Tibial nerve (tissue), 4 donors: Measurements from ENCODE around the gene SPRR5. TPM values are rescaled to one million over a fixed set of nuclear protein-coding genes. Genes with fewer than 3 reads are reported as not detected.

Experiments
- DNase-seq, 2 donors: peaks; one replicate each; pipeline ENCODE4 v3.0.0-alpha.2; 2019; ENCODE audit warnings: low spot score in 2 of 2
- H3K27ac ChIP-seq, 4 donors: fragments of 200-600 bp; sonication (generic) in 3 of 4; one replicate each; pipeline ENCODE4 v1.5.1; 2017 to 2019; ENCODE audit warnings: mild to moderate bottlenecking in 1 of 4
- H3K27me3 ChIP-seq, 2 donors: fragments of 200-600 bp; sonication (generic) in 1 of 2; one replicate each; pipeline versions ENCODE4 v1.5.1 to v1.6.0; 2017 to 2019
- H3K36me3 ChIP-seq, 3 donors: fragments of 200-600 bp; sonication (generic); one replicate each; pipeline ENCODE4 v1.5.1; 2018 to 2019
- H3K4me1 ChIP-seq, 4 donors: fragments of 200-600 bp; sonication (generic) in 3 of 4; one replicate each; pipeline ENCODE4 v1.5.1; 2017 to 2019
- H3K4me3 ChIP-seq, 4 donors: fragments of 200-600 bp; sonication (generic) in 3 of 4; one replicate each; pipeline ENCODE4 v1.5.1; 2017 to 2019; ENCODE audit warnings: mild to moderate bottlenecking in 1 of 4, moderate library complexity in 1 of 4
- H3K9me3 ChIP-seq, 4 donors: fragments of 200-600 bp; sonication (generic) in 3 of 4; one replicate each; pipeline ENCODE4 v1.5.1; 2017 to 2019
- EP300 ChIP-seq, 2 donors: sonication (generic); formaldehyde crosslinking; IDR thresholded peaks; one replicate each; pipeline ENCODE4 v1.6.1; 2017; ENCODE audit warnings: antibody characterized with exemption in 2 of 2, mild to moderate bottlenecking in 1 of 2
- POLR2A ChIP-seq, 2 donors: fragments of 450-650 bp; IDR thresholded peaks; one replicate each; pipeline ENCODE4 v1.6.1; 2017; ENCODE audit warnings: antibody characterized with exemption in 2 of 2, mild to moderate bottlenecking in 2 of 2, moderate library complexity in 2 of 2
- whole genome bisulfite sequencing, 2 donors: methylation state at CpG; one replicate each; pipeline ENCODE4 v1.1.5; 2018; 5-methylcytosine and 5-hydroxymethylcytosine counted together
- total RNA-seq, 4 donors: library from RNA; depleted of rRNA; stranded (reverse); fragments of >200 nt; gene quantifications; one replicate each; pipeline ENCODE4 v1.1.0, GENCODE V29; 2016
- TF ChIP-seq, protein P1 (sequence below), 5 experiments: fragments of 200-600 bp in 3 of 5; fragments of 450-650 bp in 2 of 5; sonication (generic) in 3 of 5; IDR thresholded peaks; one replicate each; pipeline ENCODE4 v1.5.1; 2016 to 2019; ENCODE audit warnings: antibody characterized with exemption in 5 of 5, mild to moderate bottlenecking in 3 of 5, moderate library complexity in 2 of 5

The SPRR5 gene
- total RNA-seq, 4 donors from 2014 or later = not detected

DNA sequence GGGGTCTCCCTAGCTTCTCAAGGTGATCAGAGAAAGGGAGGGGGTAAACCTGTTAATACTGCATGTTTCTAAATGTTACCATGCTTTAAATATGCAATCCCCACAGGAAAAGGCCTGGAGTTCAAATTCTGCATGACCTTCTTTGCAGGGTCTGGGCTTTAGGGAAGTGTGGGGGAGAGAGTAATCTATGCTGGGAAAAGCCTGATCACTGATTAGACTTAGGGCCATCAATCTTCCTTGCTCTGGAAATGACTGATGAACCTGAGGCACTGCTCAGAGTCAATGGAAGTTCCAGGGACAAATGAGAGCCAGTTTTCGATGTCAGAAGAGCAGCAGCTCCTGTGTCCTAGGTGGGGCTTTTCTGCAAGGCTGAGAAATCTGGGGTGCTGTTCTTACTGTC lies 33.7 kb downstream of the SPRR5 start:
- no peak for DNase-seq
- Histone ChIP-seq H3K9me3 (no peaks in the 10 kb centered on the region), H3K27ac (no peak overlapping the region), H3K4me1 (no peaks in the 10 kb centered on the region), H3K27me3 (no peaks in the 10 kb centered on the region), H3K36me3 (no peaks in the 10 kb centered on the region), H3K4me3 (no peak overlapping the region)
- WGBS, 2 donors = 57 to 60% methylated on average over 1 of the region's 1 CpG
- TF ChIP-seq, protein P1, sequence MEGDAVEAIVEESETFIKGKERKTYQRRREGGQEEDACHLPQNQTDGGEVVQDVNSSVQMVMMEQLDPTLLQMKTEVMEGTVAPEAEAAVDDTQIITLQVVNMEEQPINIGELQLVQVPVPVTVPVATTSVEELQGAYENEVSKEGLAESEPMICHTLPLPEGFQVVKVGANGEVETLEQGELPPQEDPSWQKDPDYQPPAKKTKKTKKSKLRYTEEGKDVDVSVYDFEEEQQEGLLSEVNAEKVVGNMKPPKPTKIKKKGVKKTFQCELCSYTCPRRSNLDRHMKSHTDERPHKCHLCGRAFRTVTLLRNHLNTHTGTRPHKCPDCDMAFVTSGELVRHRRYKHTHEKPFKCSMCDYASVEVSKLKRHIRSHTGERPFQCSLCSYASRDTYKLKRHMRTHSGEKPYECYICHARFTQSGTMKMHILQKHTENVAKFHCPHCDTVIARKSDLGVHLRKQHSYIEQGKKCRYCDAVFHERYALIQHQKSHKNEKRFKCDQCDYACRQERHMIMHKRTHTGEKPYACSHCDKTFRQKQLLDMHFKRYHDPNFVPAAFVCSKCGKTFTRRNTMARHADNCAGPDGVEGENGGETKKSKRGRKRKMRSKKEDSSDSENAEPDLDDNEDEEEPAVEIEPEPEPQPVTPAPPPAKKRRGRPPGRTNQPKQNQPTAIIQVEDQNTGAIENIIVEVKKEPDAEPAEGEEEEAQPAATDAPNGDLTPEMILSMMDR (IDR thresholded peaks at IDR 0.05) = no peak
- TF ChIP-seq EP300 (IDR thresholded peaks at IDR 0.05) (no peak), POLR2A (IDR thresholded peaks at IDR 0.05) (no peak)

DNA sequence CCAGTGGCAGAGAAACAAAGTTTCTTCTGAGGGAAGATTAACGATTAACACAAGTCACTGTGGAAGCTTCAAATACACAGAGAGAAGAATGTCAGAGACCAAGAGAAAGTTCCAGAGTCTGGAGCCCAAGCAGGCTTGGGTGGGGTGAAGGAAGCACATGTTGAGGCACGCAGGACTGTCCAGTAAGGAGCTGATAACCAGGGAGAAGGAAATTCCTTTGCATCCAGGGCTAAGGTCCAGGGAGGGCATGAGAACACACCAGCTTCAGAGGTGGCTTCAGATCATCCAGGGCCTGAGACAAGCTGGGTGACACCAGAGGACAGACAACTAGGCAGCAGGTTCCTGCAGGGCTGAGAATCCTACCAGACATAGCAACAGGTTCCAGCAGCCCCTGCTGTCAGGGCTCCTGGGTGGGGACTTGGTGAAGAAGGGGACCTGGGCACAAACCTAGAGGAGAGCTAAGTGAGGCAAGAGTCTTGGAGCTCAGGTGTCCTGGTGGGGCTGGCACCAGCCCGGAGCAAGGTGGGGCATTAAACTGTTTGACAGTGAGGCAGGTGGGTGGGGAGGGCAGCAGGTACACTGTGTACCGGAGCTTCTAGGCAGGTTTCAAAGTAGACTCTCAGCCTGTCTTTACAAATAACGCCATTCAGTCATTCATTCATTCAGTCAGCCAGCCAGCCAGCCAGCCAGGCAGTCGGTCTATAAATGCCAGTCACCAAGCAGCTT lies 34.3 kb downstream of the SPRR5 start:
- no peak for DNase-seq
- Histone ChIP-seq H3K9me3 (no peaks in the 10 kb centered on the region), H3K27ac (no peak overlapping the region), H3K4me1 (no peaks in the 10 kb centered on the region), H3K4me3 (no peak overlapping the region), H3K36me3 (no peaks in the 10 kb centered on the region), H3K27me3 (no peaks in the 10 kb centered on the region)
- no peak for TF ChIP-seq EP300 (IDR thresholded peaks at IDR 0.05)
- TF ChIP-seq POLR2A (IDR thresholded peaks at IDR 0.05) = no peak
- TF ChIP-seq, protein P1 (IDR thresholded peaks at IDR 0.05) = no peak
- WGBS, 2 donors = 85 to 86% methylated on average over 6 of the region's 6 CpGs

DNA sequence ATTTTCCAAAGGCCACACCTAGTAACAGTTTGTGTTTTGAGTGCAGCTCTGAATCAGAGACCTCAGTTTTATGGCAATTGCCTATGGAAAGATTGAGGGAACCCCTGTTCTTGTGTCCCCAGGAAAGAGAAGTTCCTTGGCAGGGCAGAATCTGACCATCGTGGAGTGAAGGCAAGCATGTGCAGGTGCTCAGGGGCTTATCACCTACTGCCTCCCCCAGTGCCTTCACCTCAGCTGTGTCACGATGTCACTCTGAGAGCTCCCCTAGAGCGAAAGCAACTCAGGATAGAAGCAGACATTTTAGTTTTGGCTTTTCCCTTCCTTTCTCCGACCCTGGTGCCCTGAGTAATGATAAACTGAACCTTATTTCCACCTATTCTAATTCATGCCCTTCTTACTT lies 35.1 kb downstream of the SPRR5 start:
- TF ChIP-seq EP300 (IDR thresholded peaks at IDR 0.05) (no peak), POLR2A (IDR thresholded peaks at IDR 0.05) (no peak)
- TF ChIP-seq, protein P1 (IDR thresholded peaks at IDR 0.05) = no peak
- no peaks in the 10 kb centered on the region for H3K27me3 ChIP-seq

DNA sequence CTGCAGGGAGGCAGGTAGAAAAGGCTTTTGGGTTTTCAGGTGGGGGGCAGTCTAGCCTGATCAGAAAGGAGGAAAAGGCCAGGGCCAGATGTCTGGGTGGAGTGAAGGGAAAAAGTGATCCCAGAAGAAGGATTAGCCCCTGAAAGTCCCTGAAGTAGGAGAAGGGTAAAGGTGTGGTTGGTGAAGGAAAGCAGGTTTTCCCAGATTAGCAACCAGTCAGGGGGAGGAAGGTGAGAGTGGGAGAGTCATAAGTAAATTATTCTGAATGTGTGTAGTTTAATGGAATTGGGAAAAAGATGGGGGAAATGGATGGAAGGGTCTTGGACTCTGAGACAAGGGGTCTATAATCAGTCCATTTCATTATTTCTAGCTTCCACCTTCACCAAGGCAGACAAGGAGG lies 36.2 kb downstream of the SPRR5 start:
- no peak overlapping the region for H3K4me3 ChIP-seq
- H3K36me3 ChIP-seq = no peaks in the 10 kb centered on the region
- no peak for TF ChIP-seq EP300 (IDR thresholded peaks at IDR 0.05)
- TF ChIP-seq POLR2A (IDR thresholded peaks at IDR 0.05) = no peak
- TF ChIP-seq, protein P1 (IDR thresholded peaks at IDR 0.05) = no peak
- no peak overlapping the region for H3K27ac ChIP-seq
- no peaks in the 10 kb centered on the region for H3K4me1 ChIP-seq
- H3K9me3 ChIP-seq = no peaks in the 10 kb centered on the region
- no peaks in the 10 kb centered on the region for H3K27me3 ChIP-seq
- DNase-seq = no peak

More for the DNA sequence above, 35.1 kb downstream of the SPRR5 start:
- H3K9me3 ChIP-seq = no peaks in the 10 kb centered on the region
- no peak overlapping the region for H3K27ac ChIP-seq
- H3K36me3 ChIP-seq = no peaks in the 10 kb centered on the region
- no peak for DNase-seq
- WGBS, 2 donors = 73 to 81% methylated on average over 4 of the region's 4 CpGs
- no peaks in the 10 kb centered on the region for H3K4me1 ChIP-seq
- H3K4me3 ChIP-seq = no peak overlapping the region

DNA sequence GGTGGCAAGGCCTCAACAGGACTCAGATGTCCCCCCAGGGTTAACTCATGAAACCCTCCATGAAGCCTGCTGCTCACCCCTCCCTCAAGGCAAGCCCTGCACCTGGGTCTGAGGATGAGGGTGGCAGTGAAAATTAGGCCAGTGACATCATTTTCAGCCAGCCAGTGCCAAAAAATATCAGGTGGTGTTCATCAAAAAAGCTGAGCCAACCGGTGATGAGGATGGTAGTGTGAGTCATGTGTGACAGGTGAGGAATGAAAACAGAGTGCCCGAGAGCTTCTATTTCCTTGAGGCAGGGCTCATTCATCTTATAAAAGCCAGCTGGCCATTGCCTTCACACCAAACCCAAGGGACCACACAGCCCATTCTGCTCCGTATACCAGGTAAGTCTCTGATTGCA lies 36.7 kb downstream of the SPRR5 start, which contains the start of gene SPRR1A:
Gene SPRR1A, plus strand, starts transcription at position 339 of the 400 bp plus-strand sequence. CDS start 1,150 bp downstream, outside the sequence.
- 80 to 85% methylated on average over 3 of the region's 3 CpGs for WGBS, 2 donors
- Histone ChIP-seq H3K4me3 (no peak within 1 kb of the TSS), H3K27me3 (no peaks in the 10 kb centered on the region), H3K36me3 (no peaks in the 10 kb centered on the region), H3K9me3 (no peaks in the 10 kb centered on the region), H3K27ac (no peak within 1 kb of the TSS), H3K4me1 (no peaks in the 10 kb centered on the region)
- TF ChIP-seq EP300 (IDR thresholded peaks at IDR 0.05) = no peak
- TF ChIP-seq, protein P1 (IDR thresholded peaks at IDR 0.05) = no peak
- TF ChIP-seq POLR2A (IDR thresholded peaks at IDR 0.05) = no peak
- DNase-seq = no peak
